Activated naive CD4-positive, alpha-beta T cell treated with anti-CD3 and anti-CD28 coated beads, Interleukin-2, amount 50 U/mL, for 16 hours (primary cell): ENCODE results near the gene KLK2.
"Not testable (repeated sequence)": the region's sequence is repeated elsewhere in the genome, so short reads cannot be mapped to it uniquely, and the experiment has no call there.

Experiments
- DNase-seq: peaks from one replicate; pipeline ENCODE4 v3.0.0-alpha.2; 2020

Gene KLK2

GRCh38 chr19:50896089-50896590 lies 22.9 kb downstream of the KLK2 start:
- not testable (repeated sequence) for DNase-seq

- no peak for DNase-seq
These were observed 23.5 kb downstream of the KLK2 start for GRCh38 chr19:50896591-50897190.

GRCh38 chr19:50897191-50897607 lies 24.0 kb downstream of the KLK2 start:
- DNase-seq = no peak

DNA sequence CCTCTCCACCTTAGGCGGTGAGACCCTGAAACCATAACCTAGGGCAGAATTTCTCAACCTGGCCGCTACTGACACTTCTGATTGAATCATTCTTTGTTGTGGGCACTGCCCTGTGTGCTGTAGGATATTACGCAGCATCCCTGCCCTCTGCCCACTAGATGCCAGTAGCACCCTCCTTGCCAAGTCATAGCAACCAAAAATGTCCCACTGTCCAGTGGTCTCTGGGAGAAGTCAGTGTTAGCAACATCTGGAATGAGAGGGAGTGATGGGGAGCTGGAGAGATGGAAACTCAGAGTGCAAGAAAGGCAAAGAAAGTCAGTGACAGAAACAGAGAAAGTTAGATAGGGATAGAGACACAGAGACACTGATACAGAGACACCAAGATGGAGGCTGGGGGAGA lies 24.4 kb downstream of the KLK2 start:
- no peak for DNase-seq

DNA sequence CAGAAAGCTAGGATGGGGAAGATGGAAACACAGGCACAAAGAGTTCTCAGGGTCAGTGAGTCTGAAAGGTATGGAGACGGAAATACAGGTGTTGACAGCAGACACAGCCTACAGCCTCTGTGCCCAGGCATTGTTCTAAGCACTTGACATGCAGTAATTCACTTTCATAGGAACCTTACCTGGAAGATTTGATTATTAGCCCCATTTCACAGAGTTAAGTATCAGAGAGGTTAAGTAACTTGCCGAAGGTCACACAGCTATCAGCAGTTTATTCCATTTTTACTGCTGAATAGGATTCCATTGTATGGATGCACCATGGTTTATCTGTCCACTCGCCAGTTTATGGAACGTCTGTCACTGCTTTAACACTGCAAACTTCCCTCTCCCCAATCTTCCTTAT lies 24.8 kb downstream of the KLK2 start:
- no peak for DNase-seq

DNA sequence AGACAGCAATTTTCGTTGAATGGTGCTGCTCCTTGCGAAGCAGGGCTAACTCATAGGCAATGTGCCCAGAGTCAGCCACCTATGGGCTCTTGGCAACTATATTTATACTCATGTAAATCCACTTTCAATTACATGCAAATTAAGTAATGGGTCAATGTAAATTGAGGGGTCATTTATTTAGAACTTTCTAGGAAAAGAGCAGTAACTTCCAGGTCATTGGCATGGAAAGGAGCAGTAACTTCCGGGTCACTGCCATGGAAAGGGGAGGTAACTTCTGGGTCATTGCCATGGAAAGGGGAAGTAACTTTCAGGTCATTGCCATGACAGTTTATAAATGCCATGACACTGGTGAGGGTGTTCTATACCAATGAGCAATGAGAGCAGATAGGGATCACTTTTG lies 26.3 kb downstream of the KLK2 start:
- DNase-seq = no peak

- DNase-seq = no peak
These were observed 29.4 kb downstream of the KLK2 start for GRCh38 chr19:50902640-50903039.

DNA sequence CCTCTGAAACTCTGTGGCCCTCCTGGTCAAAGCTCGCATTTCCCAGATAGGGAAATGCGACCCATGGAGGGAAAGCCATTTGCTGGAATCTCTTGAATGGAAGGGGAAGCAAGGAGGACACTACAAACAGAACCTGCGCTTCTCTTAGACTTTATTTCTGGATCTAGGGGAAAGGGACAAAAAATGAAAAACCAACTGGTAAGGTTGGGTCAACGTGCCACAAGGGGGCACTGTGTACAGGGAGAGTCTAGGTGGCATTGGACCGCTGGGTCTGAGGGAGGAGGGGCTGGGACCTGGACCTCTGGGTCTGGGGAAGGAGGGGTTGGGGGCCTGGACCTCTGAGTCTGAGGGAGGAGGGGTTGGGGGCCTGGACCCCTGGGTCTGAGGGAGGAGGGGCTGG lies 33.0 kb downstream of the KLK2 start:
- DNase-seq = peak; percentile 38

DNA sequence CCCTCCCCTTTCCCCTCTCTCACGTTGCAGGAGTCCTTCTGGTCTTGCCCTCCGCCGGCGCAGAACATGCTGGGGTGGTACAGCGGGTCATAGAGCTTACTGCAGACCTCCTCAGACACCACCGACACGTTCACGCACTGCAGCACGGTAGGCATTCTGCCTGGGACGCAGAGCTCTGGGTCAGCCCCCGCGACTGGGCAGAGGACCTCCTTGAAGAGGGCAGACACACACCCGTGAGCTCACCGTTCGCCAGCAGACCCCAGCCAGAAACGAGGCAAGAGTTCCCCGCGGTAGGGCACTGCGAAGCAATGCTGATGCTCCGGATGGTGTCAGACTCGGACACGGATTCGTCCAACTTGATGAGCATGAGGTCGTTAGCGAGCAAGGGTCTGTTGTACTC lies 35.1 kb downstream of the KLK2 start:
- no peak for DNase-seq

DNA sequence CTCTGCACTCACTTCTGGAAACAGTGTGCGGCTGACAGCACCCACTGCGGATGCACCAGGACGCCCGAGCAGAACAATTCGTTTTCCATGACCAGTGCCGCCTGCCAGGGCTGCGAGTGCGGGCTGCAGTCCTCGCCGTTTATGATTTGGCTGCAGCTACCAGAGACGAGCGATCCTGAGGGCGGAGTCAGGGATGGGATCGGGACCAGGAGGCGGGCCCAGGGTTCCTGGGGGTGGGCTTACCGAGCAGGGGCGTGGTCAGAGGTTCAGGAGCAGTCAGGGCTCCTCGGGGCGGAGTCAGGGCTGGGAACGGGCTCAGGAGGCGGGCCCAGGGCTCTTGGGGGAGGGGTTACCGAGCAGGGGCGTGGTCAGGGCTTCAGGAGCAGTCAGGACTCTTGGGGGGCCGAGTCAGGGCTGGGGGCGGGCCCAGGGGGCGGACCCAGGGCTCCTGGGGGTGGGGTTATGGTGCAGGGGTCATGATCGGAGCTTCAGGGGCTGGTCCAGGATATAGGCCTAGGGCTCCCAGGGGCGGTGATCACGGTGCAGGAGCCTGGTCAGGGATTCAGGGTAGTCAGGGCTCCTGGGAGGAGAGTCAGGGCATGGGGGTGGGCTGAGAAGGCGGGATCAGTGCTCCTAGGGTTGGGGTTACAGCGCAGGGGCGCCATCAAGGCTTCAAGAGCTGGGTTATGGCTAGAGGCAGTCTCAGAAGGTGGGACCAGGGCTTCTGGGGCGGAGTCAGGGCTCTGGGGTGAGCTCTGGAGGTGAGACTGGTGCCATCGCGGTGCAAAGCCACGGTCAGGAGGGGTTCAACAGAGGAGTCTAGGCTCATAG lies 36.2 kb downstream of the KLK2 start:
- DNase-seq = peak; percentile 34

DNA sequence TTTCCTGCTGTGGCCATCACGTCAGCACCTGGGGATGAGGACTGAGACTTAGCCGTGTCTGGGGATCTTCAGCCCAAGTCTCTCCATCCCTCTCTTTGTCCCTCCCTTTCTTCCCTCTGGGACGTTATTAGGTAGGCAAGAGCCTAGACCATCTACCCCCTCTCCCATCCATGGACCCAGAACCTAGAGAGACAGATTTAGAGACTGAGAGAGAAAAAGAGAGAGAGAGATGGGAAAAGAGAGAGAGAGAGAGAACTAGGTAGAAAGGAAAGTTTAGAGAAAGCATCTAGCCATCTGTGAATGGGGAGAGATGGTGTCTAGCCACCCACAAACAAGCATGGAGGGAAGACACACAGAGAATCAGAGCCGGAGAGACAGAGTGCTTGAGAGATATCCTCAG lies 37.5 kb downstream of the KLK2 start:
- no peak for DNase-seq

DNA sequence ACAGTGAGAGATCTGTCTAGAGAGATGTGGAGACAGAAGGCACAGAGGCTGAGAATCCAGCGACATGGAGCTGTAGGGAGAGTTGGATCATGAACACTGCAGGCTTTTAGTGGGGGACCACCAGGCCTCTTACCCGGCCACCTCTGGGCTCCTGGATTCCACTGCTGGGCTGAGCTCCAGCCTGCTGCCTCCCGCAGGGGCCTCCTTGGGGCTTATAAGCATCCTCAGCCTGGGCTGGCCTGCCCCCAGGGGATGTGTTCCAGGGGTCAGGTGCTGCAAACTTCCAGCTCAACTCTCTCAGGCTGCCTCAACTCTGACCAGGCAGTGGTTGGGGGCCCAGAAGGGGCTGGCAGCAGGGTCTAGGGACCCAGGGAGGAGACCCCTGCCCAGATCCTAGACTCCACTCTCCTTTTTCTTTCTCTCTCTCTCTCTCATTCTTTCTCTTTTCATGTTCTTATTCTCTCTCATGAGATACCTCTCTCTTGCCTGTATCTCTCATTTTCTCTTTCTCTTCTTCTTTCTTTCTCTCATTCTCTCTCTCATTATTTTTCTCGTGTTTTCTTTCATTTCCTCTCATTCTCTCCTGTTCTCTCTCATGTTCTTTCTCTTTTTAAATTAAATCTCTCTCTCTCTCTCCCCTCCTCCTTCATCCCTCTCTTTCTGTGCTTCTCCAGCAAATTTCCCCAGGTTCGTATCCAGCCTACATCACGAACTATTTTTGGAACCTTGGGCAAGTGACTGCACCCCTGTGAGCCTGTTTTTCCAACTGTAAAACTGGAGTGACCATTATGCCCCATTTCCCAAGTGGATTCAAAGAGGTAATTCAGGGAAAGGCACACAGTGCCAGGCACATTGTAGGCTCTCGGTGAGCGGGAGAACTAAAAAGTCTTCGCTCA lies 38.2 kb downstream of the KLK2 start, which contains the start of gene KLK4:
Gene KLK4 (minus strand): TSS at position 190 of the 896 bp plus-strand sequence. CDS start 657 bp downstream, outside the sequence.
- no peak for DNase-seq

GRCh38 chr19:50912102-50912599 lies 38.9 kb downstream of the KLK2 start:
- no peak for DNase-seq

- no peak for DNase-seq
These were observed 39.8 kb downstream of the KLK2 start for GRCh38 chr19:50912727-50913716.

GRCh38 chr19:50916069-50916468 lies 42.8 kb downstream of the KLK2 start:
- DNase-seq = no peak

- DNase-seq = no peak
These were observed 48.4 kb downstream of the KLK2 start for GRCh38 chr19:50921426-50922316.

- DNase-seq = peak; percentile 74
These were observed 49.1 kb downstream of the KLK2 start for GRCh38 chr19:50922317-50922853.

- no peak for DNase-seq
These were observed 51.3 kb downstream of the KLK2 start for GRCh38 chr19:50924586-50924985.

GRCh38 chr19:50925734-50926133 lies 52.5 kb downstream of the KLK2 start:
- no peak for DNase-seq

DNA sequence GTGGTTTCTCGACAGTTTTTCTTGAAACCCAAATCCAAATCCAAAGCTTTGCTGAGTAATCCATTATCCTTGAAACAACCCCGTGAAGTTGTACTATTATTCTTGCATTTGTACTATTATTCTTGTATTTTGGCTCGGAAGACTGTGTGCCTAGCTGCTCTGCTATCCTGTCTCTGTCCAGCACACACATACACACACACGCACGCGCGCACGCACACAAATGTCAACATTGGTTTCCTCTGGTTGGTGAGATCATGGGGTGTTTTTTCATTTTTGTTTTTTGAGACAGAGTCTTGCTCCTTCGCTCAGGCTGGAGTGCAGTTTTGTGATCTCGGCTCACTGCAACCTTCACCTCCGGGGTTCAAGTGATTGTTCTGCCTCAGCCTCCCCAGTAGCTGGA lies 52.9 kb downstream of the KLK2 start:
- DNase-seq = no peak
